Measurements from ENCODE around the gene CACNB1. TPM values are rescaled to one million over a fixed set of nuclear protein-coding genes. Genes with fewer than 3 reads are reported as not detected.

CACNB1 gene
- total and polyA plus RNA-seq, 2 of the 13 experiments (the other 11 are each of a cell fraction or from before 2014, with no cell fraction given) = 0.75 to 1.5 TPM

GRCh38 chr17:39200070-39200879 lies 2.8 kb upstream of the CACNB1 start, which contains the start of gene RPL19 (continued):
- TF ChIP-seq CEBPB (IDR thresholded peaks at IDR 0.05; ENCODE audit: borderline replicate concordance, low read depth, low read length) = no peak
- TF ChIP-seq KDM5A (IDR thresholded peaks at IDR 0.05; ENCODE audit: borderline replicate concordance, low read length) = peak; percentile 87; the same call in 1 of the 2 replicates
- TF ChIP-seq ATF6 (CRISPR knock-in tag; conservative IDR thresholded peaks at IDR 0.05) = no peak; the same call in 1 of the 2 replicates
- peak; percentile 26; the same call in 1 of the 2 replicates for TF ChIP-seq ZFP90 (CRISPR knock-in tag; IDR thresholded peaks at IDR 0.05; ENCODE audit: borderline replicate concordance)
- TF ChIP-seq ZNF597 (CRISPR knock-in tag; IDR thresholded peaks at IDR 0.05) = no peak
- TF ChIP-seq ZNF841 (CRISPR knock-in tag; IDR thresholded peaks at IDR 0.05; ENCODE audit: borderline replicate concordance) = no peak
- TF ChIP-seq ARID5B (CRISPR knock-in tag; IDR thresholded peaks at IDR 0.05) = no peak
- peak; percentile 31; the same call in 1 of the 2 replicates for TF ChIP-seq ZBTB25 (CRISPR knock-in tag; IDR thresholded peaks at IDR 0.05)
- TF ChIP-seq AKAP8 (CRISPR knock-in tag; IDR thresholded peaks at IDR 0.05) = no peak; the same call in 1 of the 2 replicates
- TF ChIP-seq SP140L (CRISPR knock-in tag; IDR thresholded peaks at IDR 0.05; ENCODE audit: borderline replicate concordance) = no peak
- peak; percentile 12; the same call in 1 of the 2 replicates for TF ChIP-seq DZIP1 (CRISPR knock-in tag; IDR thresholded peaks at IDR 0.05)
- peak; percentile 98; the same call in 1 of the 2 replicates for TF ChIP-seq PAX8 (CRISPR knock-in tag; IDR thresholded peaks at IDR 0.05; ENCODE audit: borderline replicate concordance)
- TF ChIP-seq ZC3H4 (CRISPR knock-in tag; IDR thresholded peaks at IDR 0.05; ENCODE audit: borderline replicate concordance) = no peak; the same call in none of the 2 replicates
- TF ChIP-seq ZNF570 (CRISPR knock-in tag; IDR thresholded peaks at IDR 0.05; ENCODE audit: borderline replicate concordance) = no peak
- TF ChIP-seq SPEN (CRISPR knock-in tag; IDR thresholded peaks at IDR 0.05; ENCODE audit: low read depth) = peak; percentile 96
- TF ChIP-seq ZNF543 (CRISPR knock-in tag; IDR thresholded peaks at IDR 0.05) = 0 out of 2 replicates have a peak, but pooled peaks have one; percentile 87
- TF ChIP-seq AGO2 (optimal IDR thresholded peaks at IDR 0.05; ENCODE audit: low read depth, low read length) = peak; percentile 96
